ENCODE data around the gene FOXG1.

FOXG1 gene

DNA sequence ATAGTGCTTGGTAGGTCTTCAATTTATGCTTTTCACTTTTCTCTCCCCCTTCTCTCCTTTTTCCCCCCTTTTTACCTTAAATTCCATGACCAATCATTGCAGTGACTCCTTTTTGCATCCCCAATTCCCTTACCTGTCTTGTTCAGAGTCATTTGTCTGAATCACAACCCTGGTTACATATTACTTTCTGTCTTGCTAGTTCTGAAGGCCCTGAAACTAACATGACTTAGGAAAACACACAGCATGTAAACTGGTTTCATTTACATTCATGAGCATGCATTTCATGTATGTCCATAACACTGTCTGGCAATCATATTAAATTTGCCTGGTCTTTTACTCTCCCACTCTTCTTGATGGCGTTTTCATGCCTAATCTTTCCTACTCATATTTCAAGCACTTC, 20.3 kb upstream of the FOXG1 start:
- DNase-seq (ENCODE audit: low read depth, low spot score), result no peak
- H3K4me3 ChIP-seq (ENCODE audit: low read depth, low read length), result no peak overlapping the region
- ChIA-PET CTCF (interaction anchor here (1.3 to 3.3 kb wide), 3 partner anchors 8 to 1524 kb away, joined by 3 to 20 read pairs (median 4); no protein-coding TSS in a partner anchor), POLR2A (no interaction called here)
- no peak for TF ChIP-seq CTCF (IDR thresholded peaks at IDR 0.05; ENCODE audit: insufficient read depth, low read length, missing control alignments)

GRCh38 chr14:28751467-28752058, 15.0 kb upstream of the FOXG1 start:
- no peak for DNase-seq (ENCODE audit: low read depth, low spot score)
- ChIA-PET CTCF (interaction anchor here (0.8 to 3.2 kb wide), 18 partner anchors 9 to 1771 kb away, joined by 3 to 12 read pairs (median 5); no protein-coding TSS in a partner anchor), POLR2A (no interaction called here)
- TF ChIP-seq CTCF (IDR thresholded peaks at IDR 0.05; ENCODE audit: insufficient read depth, low read length, missing control alignments), result peak; percentile 74
- H3K4me3 ChIP-seq (ENCODE audit: low read depth, low read length), result no peak overlapping the region

DNA sequence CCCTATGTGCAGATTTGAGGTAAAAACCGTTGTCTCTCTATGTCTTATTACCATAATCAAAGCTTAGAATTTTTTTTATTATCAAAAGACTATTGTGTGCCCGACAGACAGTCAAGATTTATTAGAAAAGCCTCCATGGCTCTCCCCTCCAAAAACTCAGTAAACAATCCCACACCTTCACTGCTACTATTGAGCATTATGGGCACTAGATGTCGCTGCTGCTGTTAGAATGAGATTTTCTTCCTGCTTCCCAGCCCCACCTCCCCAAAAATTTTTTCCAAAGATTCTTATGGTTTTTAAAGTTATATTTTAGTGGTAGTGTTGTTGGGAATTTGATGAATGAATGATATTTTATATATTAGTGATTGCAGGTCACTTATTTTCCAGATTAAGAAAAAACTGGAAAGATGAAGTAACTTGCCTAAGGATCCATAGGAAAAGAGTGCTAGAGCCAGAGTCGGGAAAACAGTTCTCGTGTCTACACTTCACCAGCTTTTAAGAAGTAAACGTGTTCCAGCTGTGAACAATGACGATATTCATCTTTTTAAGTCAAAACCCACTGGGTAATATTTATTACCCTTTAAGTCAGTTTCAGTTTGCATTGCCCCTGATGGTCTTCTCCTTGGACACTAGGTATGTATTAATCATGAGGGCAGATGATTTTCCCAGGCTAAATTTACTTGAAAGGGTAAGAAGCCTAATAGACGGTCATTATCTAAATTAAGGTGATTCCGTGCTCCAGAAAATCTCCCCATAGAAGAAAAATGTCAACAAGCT, 12.2 kb upstream of the FOXG1 start:
- TF ChIP-seq CTCF (IDR thresholded peaks at IDR 0.05; ENCODE audit: insufficient read depth, low read length, missing control alignments), result peak; percentile 69
- DNase-seq (ENCODE audit: low read depth, low spot score), result no peak
- CTCF ChIA-PET, result interaction anchor here (0.6 to 7.3 kb wide), 30 partner anchors 9 to 1768 kb away, joined by 3 to 93 read pairs (median 5); no protein-coding TSS in a partner anchor
- no peak overlapping the region for H3K4me3 ChIP-seq (ENCODE audit: low read depth, low read length)
- POLR2A ChIA-PET, result no interaction called here

GRCh38 chr14:28755198-28755815, 11.3 kb upstream of the FOXG1 start:
- H3K4me3 ChIP-seq (ENCODE audit: low read depth, low read length), result no peak overlapping the region
- CTCF ChIA-PET, result interaction anchor here (0.8 to 7.3 kb wide), 20 partner anchors 9 to 1767 kb away, joined by 3 to 93 read pairs (median 8); no protein-coding TSS in a partner anchor
- TF ChIP-seq CTCF (IDR thresholded peaks at IDR 0.05; ENCODE audit: insufficient read depth, low read length, missing control alignments), result no peak
- POLR2A ChIA-PET, result no interaction called here
- no peak for DNase-seq (ENCODE audit: low read depth, low spot score)

DNA sequence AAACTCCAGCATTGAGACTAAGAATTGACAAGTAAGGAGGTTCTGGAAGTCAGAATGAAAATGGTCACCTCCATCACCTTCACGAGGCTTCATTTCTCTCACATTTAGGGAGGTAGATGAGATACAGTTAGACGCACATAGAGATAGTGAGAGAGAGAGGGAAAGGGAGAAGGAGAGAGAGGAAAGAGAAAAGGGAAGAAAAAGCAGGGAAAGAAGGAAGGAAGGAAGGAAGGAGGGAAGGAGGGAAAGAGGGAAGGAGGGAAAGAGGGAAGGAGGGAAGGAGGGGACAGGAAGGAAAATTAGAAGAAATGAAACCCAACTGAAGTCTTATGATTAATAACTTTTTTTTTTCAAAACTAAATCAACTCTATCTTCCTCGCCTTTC, 10.7 kb upstream of the FOXG1 start:
- CTCF ChIA-PET, result interaction anchor here (0.6 to 7.3 kb wide), 19 partner anchors 8 to 1686 kb away, joined by 3 to 93 read pairs (median 9); no protein-coding TSS in a partner anchor
- no peak for DNase-seq (ENCODE audit: low read depth, low spot score)
- H3K4me3 ChIP-seq (ENCODE audit: low read depth, low read length), result no peak overlapping the region
- no peak for TF ChIP-seq CTCF (IDR thresholded peaks at IDR 0.05; ENCODE audit: insufficient read depth, low read length, missing control alignments)
- POLR2A ChIA-PET, result no interaction called here
